HepG2 (cell line): ENCODE results near the gene SSH3. TPM values are rescaled to one million over a fixed set of nuclear protein-coding genes. Genes with fewer than 3 reads are reported as not detected.
A peak's percentile ranks its signal among the peaks of the same experiment; 100 is the strongest.

ENCODE experiments used
- ATAC-seq: fragments of 200-7000 bp; cut with Tn5 transposase; 3 replicates; pipeline ENCODE4 v1.9.1; 2020; ENCODE audit warnings: mild to moderate bottlenecking, moderate library complexity
- BruUV-seq: library from RNA; stranded (reverse); fragments of 400-500 nt; replicated peaks from 2 replicates; lab custom pipeline; 2021; lab: Mats Ljungman, UMichigan
- CTCF ChIA-PET: fragments of 300-600 bp; formaldehyde crosslinking; extraction: SDS; loops from one replicate; lab custom pipeline; 2021; ENCODE audit warnings: low total read pairs, inconsistent platforms, low intra/inter-chr PET ratio; lab: Yijun Ruan, JAX
- POLR2A ChIA-PET: fragments of 350-600 bp; sonication (Branson Sonifier 250); formaldehyde crosslinking; loops from one replicate; lab custom pipeline; 2020; ENCODE audit warnings: antibody characterized with exemption, inconsistent platforms; lab: Yijun Ruan, JAX
- DNase-seq: peaks from one replicate; pipeline ENCODE4 v3.0.0-alpha.2; 2015; ENCODE audit warnings: low spot score
- FAIRE-seq: peaks from 3 replicates; lab custom pipeline; 2011; peaks lifted over from hg19 to GRCh38; lab: Jason Lieb, UNC
- H2AFZ ChIP-seq: one replicate; pipeline ENCODE4 v1.6.1; 2011; ENCODE audit warnings: low read length, inconsistent platforms
- H3K27ac ChIP-seq: fragments of 300-600 bp; 3 replicates; pipeline ENCODE4 v1.8.0; 2011; ENCODE audit warnings: mixed run types, mild to moderate bottlenecking, mixed read lengths, low read length, inconsistent platforms; ENCODE audit not compliant: insufficient read depth; ENCODE audit errors: extremely low read length
- H3K27me3 ChIP-seq, 2 experiments: fragments of 200-600 bp in 1 of 2; 2 replicates in 1 of 2; 3 replicates in 1 of 2; pipeline versions ENCODE4 v1.6.0 to v1.8.0; 2011; ENCODE audit warnings: low read length in 2 of 2, mild to moderate bottlenecking in 2 of 2, moderate library complexity in 2 of 2, inconsistent platforms in 1 of 2; ENCODE audit not compliant: insufficient read depth in 2 of 2, control insufficient read depth in 1 of 2
- H3K36me3 ChIP-seq, 2 experiments: fragments of 200-600 bp in 1 of 2; replicated peaks in 1 of 2; 2 replicates in 1 of 2; 3 replicates in 1 of 2; pipeline versions ENCODE4 v1.5.1 to v1.8.0; 2011; ENCODE audit warnings: low read length in 2 of 2, inconsistent platforms in 1 of 2; ENCODE audit not compliant: insufficient read depth in 2 of 2, control insufficient read depth in 1 of 2
- H3K4me1 ChIP-seq: 2 replicates; pipeline ENCODE4 v1.5.1; 2012; ENCODE audit warnings: low read length, inconsistent platforms; ENCODE audit not compliant: insufficient read depth
- H3K4me2 ChIP-seq: 2 replicates; pipeline ENCODE4 v1.6.0; 2011; ENCODE audit warnings: low read depth, low read length, inconsistent platforms
- H3K4me3 ChIP-seq, 3 experiments: fragments of 200-600 bp in 1 of 3; sonication (generic), shearing (Covaris generic) in 1 of 3; replicated peaks in 1 of 3; 2 replicates each; pipeline ENCODE4 v1.5.1; 2011 to 2016; ENCODE audit warnings: low read length in 3 of 3, inconsistent platforms in 2 of 3, low read depth in 2 of 3, mild to moderate bottlenecking in 2 of 3, control low read depth in 1 of 3, mixed read lengths in 1 of 3; ENCODE audit not compliant: insufficient read depth in 1 of 3
- H3K79me2 ChIP-seq: one replicate; pipeline ENCODE4 v1.6.1; 2011; ENCODE audit warnings: low read length, inconsistent platforms; ENCODE audit not compliant: insufficient read depth
- H3K9ac ChIP-seq: 2 replicates; pipeline ENCODE4 v1.6.0; 2011; ENCODE audit warnings: mild to moderate bottlenecking, low read depth, low read length, inconsistent platforms; ENCODE audit not compliant: insufficient read depth
- H3K9me3 ChIP-seq: 2 replicates; pipeline ENCODE4 v1.5.1; 2012; ENCODE audit warnings: mild to moderate bottlenecking, low read length
- H4K20me1 ChIP-seq: 2 replicates; pipeline ENCODE4 v1.6.0; 2011; ENCODE audit warnings: inconsistent platforms, mild to moderate bottlenecking, low read length, moderate library complexity; ENCODE audit not compliant: insufficient read depth
- HOXD1 ChIP-seq: sonication (generic); formaldehyde crosslinking; IDR thresholded peaks from 2 replicates; pipeline ENCODE4 v1.5.0; 2020; ENCODE audit warnings: missing genetic modification reagents
- MIER2 ChIP-seq: IDR thresholded peaks from 2 replicates; pipeline ENCODE4 v1.6.1; 2016; ENCODE audit warnings: missing biosample characterization, missing genetic modification reagents
- NCOA5 ChIP-seq: sonication (generic); formaldehyde crosslinking; IDR thresholded peaks from 2 replicates; pipeline ENCODE4 v1.4.0; 2020; ENCODE audit warnings: missing genetic modification reagents
- POLR2G ChIP-seq: fragments of 200-400 bp; formaldehyde crosslinking; IDR thresholded peaks from 2 replicates; pipeline ENCODE4 v1.6.1; 2018; ENCODE audit warnings: mild to moderate bottlenecking, low read depth, low read length, moderate library complexity
- TOPORS ChIP-seq: sonication (generic); formaldehyde crosslinking; IDR thresholded peaks from 2 replicates; pipeline ENCODE4 v1.8.0; 2023; ENCODE audit warnings: mild to moderate bottlenecking, missing genetic modification reagents
- ZNF260 ChIP-seq: sonication (generic); formaldehyde crosslinking; IDR thresholded peaks from 2 replicates; pipeline ENCODE4 v1.4.0; 2020; ENCODE audit warnings: missing genetic modification reagents, low read depth, mild to moderate bottlenecking, borderline replicate concordance
- ZNF777 ChIP-seq: sonication (generic); formaldehyde crosslinking; IDR thresholded peaks from 2 replicates; pipeline ENCODE4 v1.4.0; 2020; ENCODE audit warnings: missing genetic modification reagents
- WGBS: methylation state at CpG from one replicate; pipeline ENCODE4 v1.1.6; 2017; ENCODE audit warnings: low lambda C conversion rate; 5-methylcytosine and 5-hydroxymethylcytosine counted together
- in situ Hi-C: cut with HindIII; loops from 2 replicates; pipeline ENCODE4 v1.10.0; 2017; ENCODE audit warnings: low pct_unique_long_range_greater_than_20kb; ENCODE audit not compliant: extremely low pct_ligation_motif_present
- intact Hi-C: fragments of 100-400 bp; cut with micrococcal nuclease; formaldehyde crosslinking; loops from one replicate; pipeline ENCODE4 v1.10.0; 2022; ENCODE audit not compliant: unreplicated experiment
- polyA plus RNA-seq, 8 experiments: library from polyadenylated mRNA; depleted of rRNA in 3 of 8; stranded (reverse) in 7 of 8; unstranded in 1 of 8; fragments of >200 nt; fragmentation: Illumina TruSeq in 4 of 8; extraction: Trizol in 4 of 8; gene quantifications; 2 replicates each; pipeline versions ENCODE4 v1.2.1 to v1.2.3, GENCODE V29; 2011 to 2016; ENCODE audit warnings: low read depth in 4 of 8, missing spikeins in 1 of 8, mixed read lengths in 1 of 8; ENCODE audit not compliant: insufficient read depth in 1 of 8
- total RNA-seq, 5 experiments: library from RNA; depleted of rRNA; stranded (reverse); fragments of >200 nt; fragmentation: Illumina TruSeq; extraction: Trizol; gene quantifications; 2 replicates each; pipeline ENCODE4 v1.2.3, GENCODE V29; 2016; ENCODE audit warnings: low read depth in 1 of 5

Gene SSH3
- total and polyA plus RNA-seq, 2 of the 13 experiments (the other 11 are each of a cell fraction or from before 2014, with no cell fraction given): 12.4 to 18.8 TPM

DNA sequence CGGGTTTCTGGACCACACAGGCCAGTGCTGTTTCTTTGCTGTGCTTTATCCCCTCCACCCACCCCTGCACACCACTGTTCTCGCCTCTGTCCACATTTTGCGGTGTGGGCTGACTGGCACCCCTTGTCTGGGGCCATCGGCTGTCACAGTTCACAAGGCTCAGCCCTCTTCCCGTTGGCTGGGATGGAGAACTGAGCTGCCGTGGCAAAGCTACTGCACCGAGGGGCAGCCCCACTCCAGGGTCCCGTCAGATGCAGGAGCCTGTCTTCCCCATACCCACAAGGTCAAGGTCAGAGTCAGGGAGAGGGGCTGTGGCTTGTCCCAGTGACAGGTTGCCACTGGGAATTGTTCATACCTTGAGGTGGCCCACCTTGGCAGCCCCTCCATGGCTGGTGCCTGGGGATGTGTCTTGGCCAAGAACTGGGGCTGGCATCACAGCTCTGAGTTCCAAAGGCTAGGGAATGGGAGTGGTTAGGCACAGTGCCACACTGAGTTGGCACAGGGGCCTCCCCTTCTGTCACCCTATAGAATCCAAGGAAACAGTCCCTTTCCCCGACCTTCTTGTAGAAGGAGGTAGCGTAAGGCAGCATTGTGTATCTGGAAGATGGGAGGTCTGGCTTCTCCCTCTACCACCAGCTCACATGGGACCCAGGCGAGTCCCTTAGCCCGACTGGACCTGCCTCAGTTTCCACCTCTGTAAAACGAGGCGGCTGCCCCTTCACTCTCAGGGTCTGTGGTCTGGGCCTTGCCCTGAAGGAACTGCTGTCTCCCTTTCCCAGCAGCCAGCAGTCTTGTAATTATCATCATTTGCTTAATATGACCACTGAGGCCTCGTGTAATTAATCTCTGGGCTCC is 33.7 kb upstream of the SSH3 start:
- intact Hi-C loops: no loop called here
- ChIA-PET CTCF (no interaction called here), POLR2A (interaction anchor here (4.5 kb wide), 1 partner anchor 19 kb away, joined by 19 read pairs; the partner anchor contains the start of gene ANKRD13D)
- ATAC-seq (no peak), DNase-seq (no peak), FAIRE-seq (no peak)
- Histone ChIP-seq H3K4me3 (no peak overlapping the region), H3K27me3 (no peaks in the 10 kb centered on the region), H3K36me3 (peaks cover 12 to 47% of the 10 kb centered on the region in 2 experiments), H3K79me2 (peaks cover 68% of the 10 kb centered on the region), H2AFZ (no peak overlapping the region), H3K4me1 (peaks cover 47% of the 10 kb centered on the region), H4K20me1 (peaks cover 35% of the 10 kb centered on the region), H3K27ac (no peak overlapping the region), H3K9ac (0 out of 2 replicates have a peak overlapping the region, but pooled peaks have one; percentile 1), H3K9me3 (no peaks in the 10 kb centered on the region), H3K4me2 (peak overlapping the region; percentile 2; the same call in 1 of the 2 replicates)
- WGBS: 98% methylated on average over 5 of the region's 15 CpGs
- BruUV-seq: no TSS peak
- no peak for TF ChIP-seq MIER2
- in situ Hi-C loops: no loop called here

DNA sequence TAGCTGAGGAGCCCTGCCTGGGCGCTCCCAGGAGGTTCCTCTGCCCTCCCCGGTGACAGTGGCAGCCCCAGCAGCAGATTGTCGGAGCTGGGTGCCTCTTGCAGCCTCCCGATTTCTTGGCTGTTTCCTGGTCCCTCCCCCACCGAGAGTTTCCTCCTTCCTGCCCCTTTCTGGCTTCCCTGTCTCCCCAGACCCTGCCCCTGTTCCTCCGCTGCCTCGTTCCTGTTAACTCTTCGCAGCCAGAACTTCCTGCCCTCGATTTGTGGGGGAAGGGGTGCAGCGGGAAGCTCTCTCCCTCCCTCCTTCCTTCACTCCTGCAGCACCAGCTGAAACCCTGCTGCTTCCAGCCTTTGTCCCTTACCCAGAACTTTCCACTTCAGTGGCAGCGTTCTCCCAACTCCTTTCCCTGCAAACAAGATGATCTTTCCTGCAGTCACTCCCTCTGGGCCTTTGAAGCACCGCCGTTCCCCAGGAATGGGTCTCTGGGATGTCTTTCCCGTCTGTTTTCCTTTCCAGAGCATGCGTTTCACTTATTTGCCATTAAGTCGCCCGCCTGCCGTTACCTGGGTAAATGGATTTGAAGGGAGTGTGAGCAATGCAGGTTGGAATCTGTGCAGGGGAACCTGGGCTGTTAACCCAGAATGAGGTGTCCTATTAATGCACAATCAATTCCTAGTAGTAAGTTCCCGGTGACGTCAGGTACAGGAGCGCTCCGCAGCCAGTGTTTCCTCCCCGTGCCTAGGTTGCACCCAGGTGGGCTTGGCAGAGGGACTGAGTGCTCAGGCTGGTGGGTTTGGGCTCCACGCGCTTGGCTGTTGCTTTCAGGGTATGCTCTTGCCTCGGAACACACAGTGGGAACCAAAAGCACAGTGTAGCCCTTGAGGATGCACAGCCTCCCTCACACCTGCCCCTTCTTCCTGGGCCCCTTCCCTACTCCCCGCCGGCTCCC is 32.8 kb upstream of the SSH3 start:
- Histone ChIP-seq H3K4me2 (no peak overlapping the region), H3K9me3 (no peaks in the 10 kb centered on the region), H3K79me2 (peaks cover 70% of the 10 kb centered on the region), H3K9ac (0 out of 2 replicates have a peak overlapping the region, but pooled peaks have one; percentile 1), H3K27ac (no peak overlapping the region), H4K20me1 (peaks cover 40% of the 10 kb centered on the region), H3K4me1 (peaks cover 47% of the 10 kb centered on the region), H2AFZ (no peak overlapping the region), H3K36me3 (peaks cover 12 to 50% of the 10 kb centered on the region in 2 experiments), H3K4me3 (no peak overlapping the region), H3K27me3 (no peaks in the 10 kb centered on the region)
- in situ Hi-C loops: no loop called here
- ATAC-seq (no peak), FAIRE-seq (no peak), DNase-seq (no peak)
- WGBS: 94% methylated on average over 28 of the region's 28 CpGs
- ChIA-PET POLR2A (interaction anchor here (4.5 kb wide), 1 partner anchor 18 kb away, joined by 19 read pairs; the partner anchor contains the start of gene ANKRD13D), CTCF (no interaction called here)
- intact Hi-C loops: no loop called here
- TF ChIP-seq HOXD1 (CRISPR knock-in tag) (no peak), ZNF260 (CRISPR knock-in tag) (no peak), NCOA5 (CRISPR knock-in tag) (no peak), ZNF777 (CRISPR knock-in tag) (no peak), TOPORS (CRISPR knock-in tag) (no peak), POLR2G (no peak)
- no TSS peak for BruUV-seq
